ENCODE results near the gene FCHSD2. TPM values are rescaled to one million over a fixed set of nuclear protein-coding genes. Genes with fewer than 3 reads are reported as not detected.

The FCHSD2 gene
- total and polyA plus RNA-seq, 2 of the 13 experiments (the other 11 are each of a cell fraction or from before 2014, with no cell fraction given): 20.5 to 24.8 TPM

DNA sequence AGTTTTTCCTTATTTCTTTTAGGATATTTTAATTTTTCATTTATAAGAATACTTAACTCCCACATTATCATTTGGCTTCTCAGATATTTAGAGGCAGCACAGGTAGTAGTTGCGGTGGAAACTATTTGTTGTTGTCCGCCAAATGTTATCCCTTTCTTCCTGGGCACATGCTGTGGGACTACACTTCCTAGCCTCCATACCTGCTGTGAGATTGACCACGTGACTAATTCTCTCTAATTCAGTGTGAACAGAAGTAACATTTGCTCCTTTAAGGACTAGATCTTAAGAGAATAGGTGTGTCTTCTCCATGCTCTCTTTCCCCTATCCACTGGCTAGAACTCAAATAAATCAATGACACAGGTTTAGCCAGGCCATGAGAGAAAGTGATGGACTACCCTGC, 191.4 kb downstream of the FCHSD2 start:
- no peak overlapping the region for H3K4me3 ChIP-seq (replicated peaks in 1 of 3; ENCODE audit: insufficient read depth in 1 of 3, low read depth in 2 of 3, low read length in 3 of 3)
- no TSS peak for BruUV-seq (replicated peaks)
- ChIA-PET POLR2A (no interaction called here), CTCF (ENCODE audit: low intra/inter-chr PET ratio, low total read pairs) (no interaction called here)
- no peaks in the 10 kb centered on the region for H4K20me1 ChIP-seq (ENCODE audit: insufficient read depth, low read length)
- ATAC-seq (no peak), DNase-seq (ENCODE audit: low spot score) (no peak), FAIRE-seq (no peak)
- no peak overlapping the region for H3K4me2 ChIP-seq (ENCODE audit: low read depth, low read length)
- H3K79me2 ChIP-seq (ENCODE audit: insufficient read depth, low read length): peaks cover 4% of the 10 kb centered on the region
- no peak overlapping the region for H3K9ac ChIP-seq (ENCODE audit: insufficient read depth, low read depth, low read length)
- no peak for TF ChIP-seq FOSL1 (CRISPR knock-in tag; IDR thresholded peaks at IDR 0.05; ENCODE audit: borderline replicate concordance)
- no peak for TF ChIP-seq SIX4 (CRISPR knock-in tag; IDR thresholded peaks at IDR 0.05)
- TF ChIP-seq, protein P1, sequence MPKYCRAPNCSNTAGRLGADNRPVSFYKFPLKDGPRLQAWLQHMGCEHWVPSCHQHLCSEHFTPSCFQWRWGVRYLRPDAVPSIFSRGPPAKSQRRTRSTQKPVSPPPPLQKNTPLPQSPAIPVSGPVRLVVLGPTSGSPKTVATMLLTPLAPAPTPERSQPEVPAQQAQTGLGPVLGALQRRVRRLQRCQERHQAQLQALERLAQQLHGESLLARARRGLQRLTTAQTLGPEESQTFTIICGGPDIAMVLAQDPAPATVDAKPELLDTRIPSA (CRISPR knock-in tag; IDR thresholded peaks at IDR 0.05; ENCODE audit: borderline replicate concordance): no peak
- TF ChIP-seq MED8 (CRISPR knock-in tag; IDR thresholded peaks at IDR 0.05; ENCODE audit: insufficient replicate concordance): no peak
- no peak for TF ChIP-seq TEAD3 (CRISPR knock-in tag; optimal IDR thresholded peaks at IDR 0.05; ENCODE audit: borderline replicate concordance)
- no peak for TF ChIP-seq ZNF431 (CRISPR knock-in tag; IDR thresholded peaks at IDR 0.05; ENCODE audit: borderline replicate concordance, low read depth)
- TF ChIP-seq MIXL1 (CRISPR knock-in tag; IDR thresholded peaks at IDR 0.05): no peak
- TF ChIP-seq, protein P2, sequence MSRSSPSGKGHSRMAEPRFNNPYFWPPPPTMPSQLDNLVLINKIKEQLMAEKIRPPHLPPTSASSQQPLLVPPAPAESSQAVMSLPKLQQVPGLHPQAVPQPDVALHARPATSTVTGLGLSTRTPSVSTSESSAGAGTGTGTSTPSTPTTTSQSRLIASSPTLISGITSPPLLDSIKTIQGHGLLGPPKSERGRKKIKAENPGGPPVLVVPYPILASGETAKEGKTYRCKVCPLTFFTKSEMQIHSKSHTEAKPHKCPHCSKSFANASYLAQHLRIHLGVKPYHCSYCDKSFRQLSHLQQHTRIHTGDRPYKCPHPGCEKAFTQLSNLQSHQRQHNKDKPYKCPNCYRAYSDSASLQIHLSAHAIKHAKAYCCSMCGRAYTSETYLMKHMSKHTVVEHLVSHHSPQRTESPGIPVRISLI (CRISPR knock-in tag; IDR thresholded peaks at IDR 0.05; ENCODE audit: borderline replicate concordance): no peak
- no peak for TF ChIP-seq MLLT10 (CRISPR knock-in tag; IDR thresholded peaks at IDR 0.05)
- TF ChIP-seq ZNF781 (CRISPR knock-in tag; IDR thresholded peaks at IDR 0.05; ENCODE audit: borderline replicate concordance, not compliant biosample characterization): no peak
- no peak for TF ChIP-seq NFKB2 (CRISPR knock-in tag; IDR thresholded peaks at IDR 0.05; ENCODE audit: borderline replicate concordance)
- TF ChIP-seq, protein P3, sequence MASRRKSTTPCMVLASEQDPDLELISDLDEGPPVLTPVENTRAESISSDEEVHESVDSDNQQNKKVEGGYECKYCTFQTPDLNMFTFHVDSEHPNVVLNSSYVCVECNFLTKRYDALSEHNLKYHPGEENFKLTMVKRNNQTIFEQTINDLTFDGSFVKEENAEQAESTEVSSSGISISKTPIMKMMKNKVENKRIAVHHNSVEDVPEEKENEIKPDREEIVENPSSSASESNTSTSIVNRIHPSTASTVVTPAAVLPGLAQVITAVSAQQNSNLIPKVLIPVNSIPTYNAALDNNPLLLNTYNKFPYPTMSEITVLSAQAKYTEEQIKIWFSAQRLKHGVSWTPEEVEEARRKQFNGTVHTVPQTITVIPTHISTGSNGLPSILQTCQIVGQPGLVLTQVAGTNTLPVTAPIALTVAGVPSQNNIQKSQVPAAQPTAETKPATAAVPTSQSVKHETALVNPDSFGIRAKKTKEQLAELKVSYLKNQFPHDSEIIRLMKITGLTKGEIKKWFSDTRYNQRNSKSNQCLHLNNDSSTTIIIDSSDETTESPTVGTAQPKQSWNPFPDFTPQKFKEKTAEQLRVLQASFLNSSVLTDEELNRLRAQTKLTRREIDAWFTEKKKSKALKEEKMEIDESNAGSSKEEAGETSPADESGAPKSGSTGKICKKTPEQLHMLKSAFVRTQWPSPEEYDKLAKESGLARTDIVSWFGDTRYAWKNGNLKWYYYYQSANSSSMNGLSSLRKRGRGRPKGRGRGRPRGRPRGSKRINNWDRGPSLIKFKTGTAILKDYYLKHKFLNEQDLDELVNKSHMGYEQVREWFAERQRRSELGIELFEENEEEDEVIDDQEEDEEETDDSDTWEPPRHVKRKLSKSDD (CRISPR knock-in tag; IDR thresholded peaks at IDR 0.05; ENCODE audit: low read depth): no peak
- TF ChIP-seq ZFP36 (IDR thresholded peaks at IDR 0.05; ENCODE audit: borderline replicate concordance, low read depth, low read length, partially characterized antibody): no peak
- no peak for TF ChIP-seq KLF11 (CRISPR knock-in tag; IDR thresholded peaks at IDR 0.05)
- TF ChIP-seq, protein P4, sequence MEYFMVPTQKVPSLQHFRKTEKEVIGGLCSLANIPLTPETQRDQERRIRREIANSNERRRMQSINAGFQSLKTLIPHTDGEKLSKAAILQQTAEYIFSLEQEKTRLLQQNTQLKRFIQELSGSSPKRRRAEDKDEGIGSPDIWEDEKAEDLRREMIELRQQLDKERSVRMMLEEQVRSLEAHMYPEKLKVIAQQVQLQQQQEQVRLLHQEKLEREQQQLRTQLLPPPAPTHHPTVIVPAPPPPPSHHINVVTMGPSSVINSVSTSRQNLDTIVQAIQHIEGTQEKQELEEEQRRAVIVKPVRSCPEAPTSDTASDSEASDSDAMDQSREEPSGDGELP (IDR thresholded peaks at IDR 0.05; ENCODE audit: borderline replicate concordance, low read depth): no peak
- 0 out of 5 replicates have a peak, but pooled peaks cover 0 to 9% of the 10 kb centered on the region in 2 experiments for H3K36me3 ChIP-seq (replicated peaks in 1 of 2; ENCODE audit: control insufficient read depth in 1 of 2, insufficient read depth in 2 of 2, low read length in 2 of 2)
- peaks cover 4% of the 10 kb centered on the region for H3K4me1 ChIP-seq (ENCODE audit: insufficient read depth, low read length)
- no peaks in the 10 kb centered on the region for H3K9me3 ChIP-seq (ENCODE audit: low read length)
- no peak overlapping the region for H3K27ac ChIP-seq (ENCODE audit: extremely low read length, insufficient read depth, low read length)
- intact Hi-C loops (cut with micrococcal nuclease; ENCODE audit: unreplicated experiment): no loop called here
- WGBS (ENCODE audit: low lambda C conversion rate): 98% methylated on average over 3 of the region's 3 CpGs
- in situ Hi-C loops (cut with HindIII; ENCODE audit: extremely low pct_ligation_motif_present, low pct_unique_long_range_greater_than_20kb): no loop called here
- H2AFZ ChIP-seq (ENCODE audit: low read length): no peak overlapping the region
- no peaks in the 10 kb centered on the region for H3K27me3 ChIP-seq (ENCODE audit: control insufficient read depth in 1 of 2, insufficient read depth in 2 of 2, low read length in 2 of 2)
